HT1080 (cell line): ENCODE data around the gene SHISAL2A. TPM values are rescaled to one million over a fixed set of nuclear protein-coding genes. Genes with fewer than 3 reads are reported as not detected.
"Not testable (repeated sequence)": the region's sequence is repeated elsewhere in the genome, so short reads cannot be mapped to it uniquely, and the experiment has no call there.

Experiments used
- DNase-seq: peaks from one replicate; pipeline ENCODE4 v3.0.0-alpha.2; 2015; ENCODE audit warnings: low read depth
- total RNA-seq: library from RNA; depleted of rRNA; stranded (reverse); fragments of >200 nt; shearing (Covaris generic); gene quantifications from 2 replicates; pipeline ENCODE4 v1.2.3, GENCODE V29; 2014; rRNA removed

Gene SHISAL2A
- total RNA-seq, 1 experiment from 2014 or later = not detected

DNA sequence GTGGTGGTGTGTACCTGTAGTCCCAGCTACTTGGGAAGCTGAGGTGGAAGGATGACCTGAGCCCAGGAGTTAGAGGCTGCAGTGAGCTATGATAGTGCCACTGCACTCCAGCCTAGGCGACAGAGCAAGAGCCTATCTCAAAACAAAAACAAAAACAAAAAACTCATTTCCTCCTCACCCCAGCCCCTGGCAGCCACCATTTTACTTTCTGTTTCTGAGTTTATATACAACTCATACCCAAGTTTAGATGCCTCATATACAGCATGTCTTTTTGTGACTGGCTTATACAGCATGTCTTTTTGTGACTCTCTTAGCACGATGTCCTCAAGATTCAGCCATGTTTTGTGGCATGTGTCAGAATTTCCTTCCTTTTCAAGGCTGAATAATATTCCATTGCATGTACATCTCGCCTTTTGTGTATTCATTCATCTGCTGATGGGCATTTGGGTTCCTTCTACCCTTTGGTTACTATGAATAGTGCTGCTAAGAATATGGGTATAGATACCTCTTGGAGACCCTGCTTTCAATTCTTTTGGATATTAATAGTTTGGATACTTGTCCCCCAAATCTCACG lies 50.5 kb downstream of the SHISAL2A start:
- DNase-seq = no peak

GRCh38 chr1:52684545-52684944 lies 51.6 kb downstream of the SHISAL2A start:
- no peak for DNase-seq

DNA sequence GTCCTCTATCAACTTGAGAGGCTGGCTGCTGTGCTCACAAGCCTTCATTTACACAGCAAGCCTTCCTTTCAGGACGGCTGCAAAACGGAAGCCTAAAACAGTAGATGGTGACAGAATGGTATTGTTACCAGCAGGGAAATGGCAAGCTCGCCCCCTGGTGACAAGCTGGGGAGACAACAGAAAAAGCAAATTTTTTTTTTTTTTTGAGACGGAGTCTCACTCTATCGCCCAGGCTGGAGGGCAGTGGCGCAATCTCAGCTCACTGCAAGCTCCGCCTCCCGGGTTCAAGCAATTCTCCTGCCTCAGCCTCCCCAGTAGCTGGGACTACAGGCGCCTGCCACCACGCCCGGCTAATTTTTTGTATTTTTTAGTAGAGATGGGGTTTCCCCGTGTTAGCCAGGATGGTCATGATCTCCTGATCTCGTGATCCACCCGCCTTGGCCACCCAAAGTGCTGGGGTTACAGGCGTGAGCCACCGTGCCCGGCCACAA lies 53.3 kb downstream of the SHISAL2A start:
- DNase-seq = peak; percentile 63

- DNase-seq = no peak
These were observed 53.9 kb downstream of the SHISAL2A start for GRCh38 chr1:52686830-52687229.

- no peak for DNase-seq
These were observed 58.9 kb downstream of the SHISAL2A start for GRCh38 chr1:52691821-52692220.

- no peak for DNase-seq
These were observed 59.7 kb downstream of the SHISAL2A start for GRCh38 chr1:52692697-52693096.

- DNase-seq = not testable (repeated sequence)
These were observed 60.4 kb downstream of the SHISAL2A start for GRCh38 chr1:52693351-52693750.

DNA sequence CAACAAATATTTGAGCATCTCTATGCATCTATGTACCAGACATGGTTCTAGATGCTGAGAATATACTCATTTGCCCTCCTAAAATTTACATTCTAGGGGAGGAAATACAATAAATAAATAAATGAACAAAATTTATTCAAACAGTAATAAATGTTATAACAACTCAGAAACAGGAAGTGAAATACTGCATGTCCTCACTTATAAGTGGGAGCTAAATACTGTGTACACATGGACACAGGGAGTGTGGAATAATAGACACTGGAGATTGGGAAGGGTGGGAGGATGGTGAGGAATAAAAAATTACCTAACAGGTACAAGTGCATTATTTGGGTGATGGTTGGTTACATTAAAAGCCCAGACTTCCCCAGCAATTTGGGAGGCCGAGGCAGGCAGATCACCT lies 60.9 kb downstream of the SHISAL2A start:
- DNase-seq = no peak

DNA sequence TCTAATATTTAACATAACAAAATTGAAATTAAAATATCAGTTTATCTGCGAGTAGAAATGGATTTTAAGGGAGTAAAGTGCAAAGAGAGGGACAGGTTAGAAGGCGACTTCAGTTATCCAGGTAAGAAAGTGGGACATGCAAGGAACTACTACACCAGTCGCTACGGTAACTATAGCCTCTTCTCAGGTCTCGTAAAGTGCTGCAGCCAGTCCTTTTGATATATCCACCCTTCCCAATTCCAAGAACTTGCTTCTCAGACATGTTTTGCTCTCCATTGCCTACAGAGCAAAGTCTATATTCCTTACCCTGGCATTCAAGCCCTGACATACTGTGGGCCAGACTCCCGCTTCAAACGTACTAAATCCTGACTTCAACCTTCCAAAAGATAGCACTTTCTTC lies 62.7 kb downstream of the SHISAL2A start:
- DNase-seq = no peak

GRCh38 chr1:52697795-52698674 lies 65.1 kb downstream of the SHISAL2A start, which contains the start of gene COA7:
COA7 (minus strand) TSS chr1:52698347; CDS start chr1:52698326, 21 bp downstream.
- DNase-seq = peak; percentile 78

DNA sequence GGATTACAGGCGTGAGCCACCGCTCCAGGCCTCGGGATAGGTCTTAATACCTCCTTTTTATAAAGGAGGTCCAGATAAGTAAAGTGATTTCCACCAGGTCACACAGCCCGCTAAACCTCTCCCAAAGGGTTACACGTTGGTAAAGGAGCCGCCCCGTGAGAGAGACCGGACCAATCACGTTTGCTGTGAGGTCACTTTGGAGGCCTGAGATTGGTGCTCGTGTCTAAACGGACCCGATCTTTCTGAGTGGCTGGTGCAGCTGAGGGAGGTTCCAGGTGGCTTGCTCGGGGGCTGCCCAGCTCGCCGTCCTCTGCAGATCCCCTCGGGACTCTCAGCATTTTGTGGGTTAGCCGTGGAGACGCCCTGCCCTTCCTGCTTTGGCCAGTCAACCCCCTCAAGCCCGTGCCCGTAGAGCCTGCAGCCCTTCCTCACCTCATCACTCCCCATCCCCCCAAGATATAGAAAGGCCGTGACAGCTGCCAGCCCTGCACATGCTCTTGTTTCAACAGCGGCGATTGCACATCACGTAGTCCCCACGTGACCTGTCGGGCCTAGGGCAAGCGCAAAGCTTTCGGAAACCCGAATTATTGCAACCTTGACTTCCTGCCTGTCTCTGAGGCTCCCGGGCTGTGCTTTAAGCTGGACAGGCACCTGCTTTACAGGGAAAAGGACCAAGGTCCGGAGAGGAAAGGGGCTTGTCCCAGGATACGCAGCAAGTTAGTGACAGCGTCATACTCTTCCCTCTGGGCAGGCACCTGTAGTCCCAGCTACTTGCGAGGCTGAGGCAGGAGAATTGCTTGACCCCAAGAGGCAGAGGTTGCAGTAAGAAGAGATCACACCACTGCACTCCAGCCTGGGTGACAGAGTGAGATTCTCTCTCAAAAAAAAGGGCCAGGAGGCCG lies 70.2 kb downstream of the SHISAL2A start:
- DNase-seq = peak; percentile 84

GRCh38 chr1:52706136-52706670 lies 73.2 kb downstream of the SHISAL2A start:
- no peak for DNase-seq

Other genes with a start within 250 kb of the SHISAL2A start
- gene ORC1, start 228.7 kb upstream of the SHISAL2A start, total RNA-seq = 27.4 and 34.4 TPM in 2 replicates
- gene PRPF38A, start 228.6 kb upstream of the SHISAL2A start, total RNA-seq = 15.4 and 26.7 TPM in 2 replicates
- 21.7 and 27.9 TPM in 2 replicates for gene TUT4, start 80.1 kb upstream of the SHISAL2A start, total RNA-seq
- gene GPX7, start 30.8 kb upstream of the SHISAL2A start, total RNA-seq = not detected in 2 replicates
- gene COA7, start 65.2 kb downstream of the SHISAL2A start, total RNA-seq = 16.1 and 22.2 TPM in 2 replicates
- gene ZYG11B, start 93.3 kb downstream of the SHISAL2A start, total RNA-seq = 14.6 and 18.3 TPM in 2 replicates
- gene ZYG11A, start 209.6 kb downstream of the SHISAL2A start, total RNA-seq = 0.35 and 0.47 TPM in 2 replicates